Activated gamma-delta T cell treated with anti-CD3 and anti-CD28 coated beads, Interleukin-2, amount 50 U/mL, for 16 hours (primary cell): ENCODE results near the gene PPP6R1.
A peak's percentile ranks its signal among the peaks of the same experiment; 100 is the strongest.

Experiments used
- DNase-seq: peaks from one replicate; pipeline ENCODE4 v3.0.0-alpha.2; 2020; ENCODE audit warnings: low read depth

PPP6R1 gene

GRCh38 chr19:55258828-55259539, at the start of gene PPP6R1:
TSS of gene PPP6R1 (minus strand) at chr19:55259017. CDS start at chr19:55247103, 11,914 bp downstream.
- DNase-seq = peak; percentile 90

GRCh38 chr19:55308281-55308680, 49.5 kb upstream of the PPP6R1 start:
- no peak for DNase-seq

GRCh38 chr19:55306712-55307111, 47.9 kb upstream of the PPP6R1 start:
- DNase-seq = no peak

GRCh38 chr19:55305983-55306562, 47.3 kb upstream of the PPP6R1 start:
- no peak for DNase-seq

- DNase-seq = peak; percentile 19
These were observed 46.7 kb upstream of the PPP6R1 start for GRCh38 chr19:55305491-55305890.

- no peak for DNase-seq
These were observed 46.2 kb upstream of the PPP6R1 start for GRCh38 chr19:55304980-55305379.

- no peak for DNase-seq
These were observed 45.6 kb upstream of the PPP6R1 start for GRCh38 chr19:55304279-55304978.

- no peak for DNase-seq
These were observed 44.7 kb upstream of the PPP6R1 start for GRCh38 chr19:55303477-55303876.

- no peak for DNase-seq
These were observed 43.5 kb upstream of the PPP6R1 start for GRCh38 chr19:55302318-55302703.

GRCh38 chr19:55301459-55302317, 42.9 kb upstream of the PPP6R1 start:
- peak; percentile 96 for DNase-seq

- DNase-seq = no peak
These were observed 42.2 kb upstream of the PPP6R1 start for GRCh38 chr19:55300886-55301458.

- DNase-seq = no peak
These were observed 41.2 kb upstream of the PPP6R1 start for GRCh38 chr19:55299991-55300390.

- DNase-seq = no peak
These were observed 38.5 kb upstream of the PPP6R1 start for GRCh38 chr19:55297267-55297666.

- DNase-seq = no peak
These were observed 30.4 kb upstream of the PPP6R1 start for GRCh38 chr19:55289117-55289796.

- no peak for DNase-seq
These were observed 28.7 kb upstream of the PPP6R1 start for GRCh38 chr19:55287361-55288079.

GRCh38 chr19:55285229-55285890, 26.5 kb upstream of the PPP6R1 start:
- DNase-seq = no peak

GRCh38 chr19:55284405-55285058, 25.7 kb upstream of the PPP6R1 start:
- DNase-seq = no peak

- DNase-seq = peak; percentile 18
These were observed 24.9 kb upstream of the PPP6R1 start, which contains the start of gene BRSK1 for GRCh38 chr19:55283548-55284377. TSS of gene BRSK1 (plus strand) at chr19:55283997. CDS start at chr19:55284443, 446 bp downstream.
